GM18868 (cell line): ENCODE data around the gene PPP2R3A.

Experiments
- ATAC-seq: cut with Tn5 transposase; IDR thresholded peaks from one replicate; pipeline ENCODE4 v1.9.1; 2021; ENCODE audit warnings: mild to moderate bottlenecking, moderate library complexity; ENCODE audit not compliant: unreplicated experiment

Gene PPP2R3A

DNA sequence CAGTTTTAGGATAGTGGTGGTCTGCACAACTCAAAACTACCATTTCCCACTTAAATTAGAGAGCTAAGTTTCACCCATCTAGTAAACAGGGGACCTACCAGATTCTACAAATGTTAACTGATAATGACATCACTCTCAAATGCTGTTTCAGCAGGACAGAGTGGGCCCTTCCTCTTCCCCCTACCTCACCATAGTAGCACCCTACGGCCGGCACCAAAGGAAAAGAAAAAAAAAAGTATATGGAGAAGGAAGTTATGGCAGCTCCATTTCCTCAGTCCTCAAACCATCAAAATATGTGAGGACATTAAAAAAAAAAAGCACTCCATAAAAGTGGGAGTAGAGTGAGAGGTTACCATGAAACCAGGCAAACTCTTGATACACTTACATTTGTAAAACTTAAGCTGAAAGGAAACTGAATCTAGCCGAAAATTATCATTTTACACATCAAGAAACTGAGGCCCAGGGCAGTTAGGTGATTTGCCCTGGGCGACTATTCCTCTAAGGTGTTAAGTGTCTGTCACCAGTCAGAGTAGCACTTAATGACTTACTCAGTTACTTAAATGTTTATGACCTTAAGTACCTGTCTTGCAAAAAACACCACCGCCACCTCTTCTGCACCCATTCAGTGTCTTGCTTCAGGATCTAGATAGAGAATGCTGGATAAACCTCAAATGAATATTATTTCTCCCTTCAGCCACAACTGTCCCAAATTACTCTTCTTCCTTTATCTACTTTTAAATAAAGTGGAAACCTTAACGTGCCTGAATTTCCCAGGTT lies 227.9 kb downstream of the PPP2R3A start:
- no peak for ATAC-seq

DNA sequence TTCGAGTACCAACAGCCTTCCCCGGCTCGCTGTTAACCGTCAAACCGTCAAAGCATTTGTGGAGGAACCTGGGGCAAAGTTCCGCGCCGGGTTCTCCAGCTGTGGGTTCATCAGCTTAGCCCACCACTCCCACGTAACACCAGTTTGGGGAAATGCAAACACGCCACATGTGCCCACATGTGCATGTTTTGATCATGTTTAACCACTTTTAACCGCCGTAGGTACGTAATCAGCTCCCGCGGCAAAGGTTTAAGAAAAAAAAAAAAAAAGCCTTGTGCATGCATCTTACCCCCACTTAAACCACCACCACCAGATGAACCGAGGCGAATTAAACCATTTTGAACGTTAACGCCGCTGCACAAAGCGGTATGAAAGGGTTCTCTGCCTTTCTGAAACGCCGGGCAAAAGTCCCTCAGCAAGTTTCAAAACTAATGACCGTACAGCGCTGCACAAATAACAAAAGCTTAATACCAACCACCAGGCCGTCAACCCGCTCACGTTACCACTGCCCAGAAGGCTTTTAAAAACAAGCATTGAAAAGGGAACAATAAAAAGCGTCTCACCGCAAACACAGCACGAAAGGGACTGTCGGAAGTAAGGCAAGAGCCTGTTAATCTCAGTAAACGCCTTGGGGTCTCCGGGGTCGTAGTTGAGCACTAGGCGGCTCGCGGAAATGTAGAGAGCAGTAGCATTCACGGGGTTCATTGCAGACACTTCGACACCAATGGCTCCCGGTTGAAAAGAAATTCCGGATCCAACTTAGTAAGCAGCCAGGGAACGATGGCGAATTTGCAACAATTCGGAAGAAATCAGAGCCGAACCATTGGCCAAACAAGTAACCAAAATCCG lies 229.1 kb downstream of the PPP2R3A start:
- ATAC-seq = no peak

DNA sequence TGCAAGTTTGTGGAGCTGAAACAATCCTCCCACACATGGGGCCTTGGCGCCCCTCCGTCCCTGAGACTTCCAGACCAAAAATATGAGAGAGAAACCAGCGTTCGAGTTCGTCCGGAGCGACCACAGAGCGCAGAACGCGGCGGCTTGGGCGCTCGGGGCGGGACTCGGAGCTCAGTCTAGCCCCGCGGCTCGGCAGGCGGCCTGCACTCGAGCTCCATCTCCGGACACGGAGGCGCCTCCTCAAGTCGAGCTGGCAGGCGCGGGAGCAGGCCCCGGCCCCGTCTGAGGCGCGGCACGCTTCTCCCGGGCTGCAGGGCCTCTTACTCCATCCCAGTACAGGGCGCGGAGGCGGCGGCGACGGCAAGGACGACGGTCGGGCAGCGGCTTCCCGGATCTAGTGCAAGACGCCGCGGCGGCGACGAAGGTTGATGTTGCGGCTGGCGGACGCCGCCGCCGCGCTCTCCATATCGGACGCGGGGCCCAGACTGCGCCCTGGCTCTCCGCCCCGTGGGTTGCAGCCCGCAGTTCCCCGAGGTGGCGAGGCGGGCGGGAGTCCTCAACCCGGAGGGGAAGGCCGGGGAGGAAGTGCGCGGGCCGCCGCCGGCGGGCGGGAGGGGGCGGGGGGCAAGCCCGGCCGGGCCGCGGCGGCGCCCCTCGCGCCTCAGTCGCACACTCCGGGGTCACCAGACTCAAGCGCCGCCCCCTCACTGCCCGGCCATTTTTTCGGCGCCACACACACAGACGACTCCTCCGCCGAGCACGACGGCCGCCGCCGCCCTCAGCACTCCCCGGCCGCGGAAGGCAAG lies 229.9 kb downstream of the PPP2R3A start:
- ATAC-seq = peak; percentile 37

DNA sequence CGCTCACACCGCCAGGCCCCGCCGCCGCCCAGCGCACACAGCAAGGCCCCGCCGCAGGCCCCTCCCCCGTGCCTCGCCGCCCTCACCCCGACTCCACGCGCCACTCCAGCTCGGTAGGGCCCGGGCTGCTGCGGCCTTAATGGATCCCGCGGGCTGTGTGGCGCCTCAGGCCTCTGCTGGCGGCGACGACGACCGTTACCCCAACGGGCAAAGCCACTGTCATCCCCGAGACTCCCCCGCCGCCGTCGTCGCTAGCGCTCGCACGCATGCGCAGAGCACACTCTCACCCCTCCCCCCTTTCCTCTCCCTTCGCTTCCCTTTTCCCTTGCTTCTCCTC lies 230.5 kb downstream of the PPP2R3A start, which contains the start of gene MSL2:
MSL2 (minus strand) TSS at position 272 of the 337 bp plus-strand sequence. CDS start 1,222 bp downstream, outside the sequence.
- ATAC-seq = no peak

DNA sequence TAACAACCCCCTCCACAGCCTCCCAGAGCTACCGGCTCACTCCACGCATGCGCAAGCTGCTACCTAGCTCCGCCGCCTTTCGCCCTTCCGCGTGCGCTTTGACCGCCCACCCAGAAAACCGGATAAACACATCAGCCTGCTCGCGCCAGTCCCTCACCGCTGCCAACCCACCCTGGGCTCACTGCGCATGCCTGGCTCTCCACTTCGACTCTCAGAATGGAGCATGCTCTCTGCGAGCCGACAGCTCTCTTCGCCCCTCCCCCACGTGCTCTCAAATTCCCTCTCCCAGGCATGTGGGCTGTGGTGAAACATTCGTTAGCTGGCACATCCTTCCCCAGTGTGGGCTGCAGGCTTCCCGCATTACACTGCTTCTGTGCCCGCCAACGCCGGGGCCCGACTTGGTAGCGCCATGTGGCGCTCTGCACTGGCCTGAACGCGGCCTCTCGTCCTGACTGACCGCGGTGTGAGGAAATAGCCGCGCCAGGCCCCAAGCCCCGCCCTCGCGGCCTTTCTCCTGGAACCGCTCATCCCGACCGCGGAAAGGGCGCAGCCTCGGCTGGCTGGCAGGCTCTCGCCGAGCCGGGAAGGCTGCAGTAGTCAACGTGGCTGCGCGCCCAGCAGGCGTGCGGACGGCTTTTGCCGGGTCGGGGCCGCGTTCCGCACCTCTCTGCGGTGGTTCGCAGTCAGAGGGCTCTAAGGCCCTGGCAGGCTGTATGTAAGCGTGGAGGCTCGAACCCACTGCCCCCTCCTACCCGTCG lies 231.1 kb downstream of the PPP2R3A start:
- peak; percentile 71 for ATAC-seq

DNA sequence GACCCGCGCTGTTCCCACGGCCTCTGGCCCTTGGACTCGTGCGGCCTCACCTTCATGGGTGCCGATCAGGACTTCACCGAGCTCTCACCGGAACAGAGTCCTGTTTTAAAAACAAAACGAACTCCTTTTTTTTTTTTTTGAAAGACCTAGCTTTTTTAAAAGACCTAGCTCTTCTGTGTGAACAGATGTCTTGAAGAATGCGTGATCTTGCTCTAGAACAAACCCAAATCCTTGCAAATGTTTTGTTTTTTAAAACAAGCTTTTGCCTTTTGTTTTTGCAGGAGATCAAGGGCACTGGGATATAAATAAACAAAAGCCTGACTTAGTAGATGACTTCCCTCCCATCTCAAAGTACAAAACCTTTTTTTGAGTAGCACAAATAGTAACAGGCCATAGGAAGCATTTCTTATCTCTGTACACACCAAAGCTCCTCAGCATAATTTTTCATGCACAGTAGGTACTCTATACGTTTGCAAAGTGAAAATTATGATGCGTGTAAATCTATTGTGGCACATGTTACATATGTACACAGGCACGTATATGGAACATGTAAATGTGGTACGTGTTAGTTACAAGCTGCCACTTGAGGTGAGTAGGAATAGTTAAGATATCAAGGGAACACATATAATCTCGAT lies 231.7 kb downstream of the PPP2R3A start:
- no peak for ATAC-seq
